GM12874 (cell line): ENCODE results near the gene IRF8.
A peak's percentile ranks its signal among the peaks of the same experiment; 100 is the strongest.

Experiments
- CTCF ChIP-seq: IDR thresholded peaks from 2 replicates; pipeline ENCODE4 v1.5.1; 2011; ENCODE audit warnings: low read depth, mild to moderate bottlenecking, control low read depth, low read length, moderate library complexity; ENCODE audit not compliant: insufficient read depth

Gene IRF8

GRCh38 chr16:85891033-85891775, 7.8 kb upstream of the IRF8 start:
- TF ChIP-seq CTCF = no peak

DNA sequence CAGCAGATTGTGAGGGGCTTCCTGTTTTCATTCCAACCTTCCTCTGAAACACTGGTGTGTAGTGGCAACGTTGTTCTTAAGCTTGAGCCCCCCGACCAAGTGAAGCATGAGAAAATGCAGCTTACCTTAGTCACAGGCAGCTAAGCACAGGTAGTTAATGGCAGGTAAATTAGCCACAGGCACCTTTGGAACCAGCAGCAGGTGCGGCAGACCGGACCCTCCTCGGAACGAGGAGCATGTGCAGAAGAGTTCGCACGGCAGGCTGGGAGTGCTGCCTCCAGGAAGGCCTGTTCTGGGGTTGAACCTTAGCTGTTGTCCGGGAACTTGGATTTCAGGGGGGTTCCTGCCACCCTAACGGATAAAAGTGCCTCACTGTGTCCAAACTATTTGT, 7.2 kb upstream of the IRF8 start:
- TF ChIP-seq CTCF = no peak

DNA sequence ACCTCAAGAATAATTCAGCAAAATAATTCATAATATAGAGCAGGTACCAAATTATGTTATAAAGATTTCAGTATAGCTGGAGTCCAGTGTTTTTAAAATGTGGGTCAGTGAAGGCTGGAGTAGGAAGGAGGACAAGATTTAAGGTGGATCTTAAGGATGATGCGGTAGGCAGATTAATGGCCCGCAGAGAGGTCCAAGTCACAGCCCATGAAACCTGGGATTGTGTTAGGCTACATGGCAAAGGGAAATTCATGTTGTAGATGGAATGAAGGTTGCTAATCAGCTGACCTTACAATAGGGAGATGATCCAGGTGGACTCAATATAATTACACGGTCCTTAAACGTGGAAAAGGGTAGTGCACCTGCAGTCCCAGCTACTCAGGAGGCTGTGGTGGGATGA, 6.2 kb upstream of the IRF8 start:
- TF ChIP-seq CTCF = no peak

GRCh38 chr16:85894266-85894665, 4.7 kb upstream of the IRF8 start:
- TF ChIP-seq CTCF = peak; percentile 51; the same call in 1 of the 2 replicates

GRCh38 chr16:85897382-85897781, 1.6 kb upstream of the IRF8 start:
- 0 out of 2 replicates have a peak, but pooled peaks have one; percentile 16 for TF ChIP-seq CTCF

DNA sequence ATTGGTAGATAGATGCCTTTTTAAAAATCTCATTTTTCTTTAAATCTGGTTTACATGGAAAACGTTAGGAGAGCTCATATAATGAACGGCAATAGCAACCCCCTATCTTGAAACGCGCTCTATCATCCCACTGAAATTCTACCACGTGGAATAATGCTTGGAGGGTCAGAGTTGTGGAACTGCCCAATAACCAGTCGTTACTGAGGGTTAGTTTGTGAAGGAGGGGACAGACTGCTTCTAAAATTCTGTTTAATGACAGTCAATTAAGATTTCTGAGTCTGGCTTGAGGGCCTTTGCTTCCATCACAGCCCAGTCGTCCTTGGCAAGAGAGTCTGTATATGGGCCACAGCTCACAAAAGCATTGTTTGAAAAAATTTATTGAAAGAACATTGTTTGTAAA, 482 bp downstream of the IRF8 start:
- no peak for TF ChIP-seq CTCF

DNA sequence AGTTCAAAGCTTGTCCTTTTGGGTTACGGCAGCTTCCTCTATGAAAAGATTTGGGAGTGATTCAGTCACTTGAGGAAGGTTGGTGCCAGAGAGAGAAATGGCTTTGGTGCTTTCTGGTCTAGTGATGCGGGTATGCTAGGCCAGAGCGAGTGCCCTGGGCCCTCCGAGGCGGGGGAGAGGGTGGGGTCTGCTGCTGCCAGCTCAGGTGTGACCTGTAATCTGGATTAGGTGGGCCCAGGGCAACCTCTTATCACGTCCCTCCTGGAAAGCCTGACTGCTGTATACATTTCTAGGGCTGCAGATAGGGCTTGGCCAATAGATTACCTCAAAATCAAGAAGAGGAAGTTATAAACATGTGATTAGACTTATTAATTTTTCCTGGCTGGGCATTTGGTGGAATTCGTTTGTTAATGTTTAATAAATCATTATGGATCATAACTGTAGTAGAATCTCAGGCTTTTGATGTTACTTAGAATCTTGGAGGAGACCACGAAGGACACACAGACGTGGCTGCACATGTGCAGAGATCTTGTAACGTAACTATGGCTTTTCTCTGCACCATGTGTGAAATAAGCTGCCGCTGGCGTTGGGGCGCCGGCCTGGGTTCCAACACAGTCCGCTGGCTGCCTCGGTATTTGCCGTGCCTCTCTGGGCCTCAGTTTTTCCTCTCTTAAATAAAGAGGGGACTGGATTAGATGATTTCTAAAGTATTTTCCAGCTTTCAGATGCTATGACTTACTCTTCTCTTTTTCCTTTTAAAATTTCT, 1.2 kb downstream of the IRF8 start:
- TF ChIP-seq CTCF = no peak
